Neural progenitor cell (in vitro differentiated cells): ENCODE data around the gene UNC13D. TPM values are rescaled to one million over a fixed set of nuclear protein-coding genes. Genes with fewer than 3 reads are reported as not detected.

Source experiments
- DNase-seq: peaks from one replicate; pipeline ENCODE4 v3.0.0-alpha.2; 2016; ENCODE audit warnings: low spot score
- H2AFZ ChIP-seq: fragments of 200-600 bp; sonication (generic); replicated peaks from 2 replicates; pipeline ENCODE4 v1.6.1; 2016; ENCODE audit warnings: antibody characterized with exemption
- H3F3A ChIP-seq: fragments of 200-600 bp; sonication (generic); 2 replicates; pipeline ENCODE4 v1.6.1; 2016; ENCODE audit warnings: antibody characterized with exemption, low read depth
- H3K27ac ChIP-seq: fragments of 200-600 bp; sonication (generic); 2 replicates; pipeline ENCODE4 v1.5.1; 2016; ENCODE audit warnings: mild to moderate bottlenecking
- H3K27me3 ChIP-seq: fragments of 200-600 bp; sonication (generic); 2 replicates; pipeline ENCODE4 v1.6.1; 2016; ENCODE audit warnings: mild to moderate bottlenecking, moderate library complexity
- H3K36me3 ChIP-seq: fragments of 200-600 bp; sonication (generic); 2 replicates; pipeline ENCODE4 v1.5.1; 2016
- H3K4me1 ChIP-seq: fragments of 200-600 bp; sonication (generic); 2 replicates; pipeline ENCODE4 v1.6.1; 2016; ENCODE audit warnings: mixed run types
- H3K4me2 ChIP-seq: fragments of 200-600 bp; sonication (generic); 2 replicates; pipeline ENCODE4 v1.6.1; 2016
- H3K4me3 ChIP-seq: fragments of 200-600 bp; sonication (generic); 2 replicates; pipeline ENCODE4 v1.5.1; 2016
- H3K79me2 ChIP-seq: fragments of 200-600 bp; sonication (generic); 2 replicates; pipeline ENCODE4 v1.6.1; 2016; ENCODE audit warnings: low read depth
- H3K9ac ChIP-seq: fragments of 200-600 bp; sonication (generic); 2 replicates; pipeline ENCODE4 v1.6.1; 2016
- H3K9me3 ChIP-seq: fragments of 200-600 bp; sonication (generic); 2 replicates; pipeline ENCODE4 v1.5.1; 2016; ENCODE audit warnings: low read depth
- H4K20me1 ChIP-seq: fragments of 200-600 bp; sonication (generic); 2 replicates; pipeline ENCODE4 v1.6.1; 2016; ENCODE audit warnings: low read depth
- H3K27ac Mint-ChIP-seq: 3 replicates; pipeline ENCODE4 v1.8.0; 2021; ENCODE audit warnings: mixed read lengths
- H3K27me3 Mint-ChIP-seq: 2 replicates; pipeline ENCODE4 v1.8.0; 2022; ENCODE audit warnings: low read depth, mild to moderate bottlenecking, inconsistent platforms, moderate library complexity, mixed read lengths; ENCODE audit not compliant: insufficient read depth
- H3K36me3 Mint-ChIP-seq: 3 replicates; pipeline ENCODE4 v1.8.0; 2021; ENCODE audit warnings: mixed read lengths
- H3K4me1 Mint-ChIP-seq: 3 replicates; pipeline ENCODE4 v1.8.0; 2021; ENCODE audit warnings: mixed read lengths
- H3K4me3 Mint-ChIP-seq: 3 replicates; pipeline ENCODE4 v1.8.0; 2021; ENCODE audit warnings: mild to moderate bottlenecking, moderate library complexity, mixed read lengths
- H3K9me3 Mint-ChIP-seq: 3 replicates; pipeline ENCODE4 v1.8.0; 2020; ENCODE audit warnings: mixed read lengths
- EZH2 ChIP-seq: fragments of 200-600 bp; sonication (generic); IDR thresholded peaks from 2 replicates; pipeline ENCODE4 v1.6.1; 2017; ENCODE audit warnings: antibody characterized with exemption, mild to moderate bottlenecking, moderate library complexity
- EZH2phosphoT487 ChIP-seq: fragments of 200-600 bp; sonication (generic); IDR thresholded peaks from 2 replicates; pipeline ENCODE4 v1.6.1; 2017; ENCODE audit warnings: antibody characterized with exemption
- total RNA-seq: library from RNA; depleted of rRNA; stranded (reverse); fragments of >200 nt; gene quantifications from 2 replicates; pipeline ENCODE4 v1.2.3, GENCODE V29; 2015; ENCODE audit warnings: low replicate concordance
- TF ChIP-seq, protein P1 (sequence below): fragments of 200-600 bp; sonication (generic); IDR thresholded peaks from 2 replicates; pipeline ENCODE4 v1.5.1; 2017; ENCODE audit warnings: antibody characterized with exemption, mild to moderate bottlenecking

Gene UNC13D
- total RNA-seq, 1 donor from 2014 or later: 0.09 TPM

DNA sequence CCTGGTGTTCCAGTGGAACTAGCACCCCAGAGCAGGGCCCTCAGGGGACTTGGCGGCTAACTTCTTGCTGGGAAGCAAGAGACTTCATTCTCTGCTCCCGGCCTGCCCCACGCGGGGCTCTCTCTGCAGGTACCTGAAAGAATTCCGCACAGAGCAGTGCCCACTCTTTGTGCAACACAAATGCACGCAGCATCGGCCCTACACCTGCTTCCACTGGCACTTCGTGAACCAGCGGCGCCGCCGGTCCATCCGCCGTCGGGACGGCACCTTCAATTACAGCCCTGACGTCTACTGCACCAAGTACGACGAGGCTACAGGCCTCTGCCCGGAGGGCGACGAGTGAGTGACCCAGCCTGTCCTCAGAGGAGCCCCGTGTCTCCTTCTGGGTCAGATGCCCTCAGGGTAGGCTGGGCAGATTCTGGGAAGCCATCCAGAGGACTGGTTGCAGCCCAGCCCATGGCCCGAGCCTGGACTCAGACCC, 34.5 kb downstream of the UNC13D start:
- no peak overlapping the region for H3K4me2 ChIP-seq
- H3K27me3 ChIP-seq: no peaks in the 10 kb centered on the region
- H3K27ac Mint-ChIP-seq: no peak overlapping the region
- no peak overlapping the region for H3K4me3 ChIP-seq
- H3K27ac ChIP-seq: no peak overlapping the region
- peaks cover 9% of the 10 kb centered on the region for H3K36me3 Mint-ChIP-seq
- peaks cover 40% of the 10 kb centered on the region for H4K20me1 ChIP-seq
- H3F3A ChIP-seq: no peaks in the 10 kb centered on the region
- no peaks in the 10 kb centered on the region for H3K9me3 ChIP-seq
- TF ChIP-seq EZH2phosphoT487: no peak
- TF ChIP-seq EZH2: no peak
- TF ChIP-seq, protein P1, sequence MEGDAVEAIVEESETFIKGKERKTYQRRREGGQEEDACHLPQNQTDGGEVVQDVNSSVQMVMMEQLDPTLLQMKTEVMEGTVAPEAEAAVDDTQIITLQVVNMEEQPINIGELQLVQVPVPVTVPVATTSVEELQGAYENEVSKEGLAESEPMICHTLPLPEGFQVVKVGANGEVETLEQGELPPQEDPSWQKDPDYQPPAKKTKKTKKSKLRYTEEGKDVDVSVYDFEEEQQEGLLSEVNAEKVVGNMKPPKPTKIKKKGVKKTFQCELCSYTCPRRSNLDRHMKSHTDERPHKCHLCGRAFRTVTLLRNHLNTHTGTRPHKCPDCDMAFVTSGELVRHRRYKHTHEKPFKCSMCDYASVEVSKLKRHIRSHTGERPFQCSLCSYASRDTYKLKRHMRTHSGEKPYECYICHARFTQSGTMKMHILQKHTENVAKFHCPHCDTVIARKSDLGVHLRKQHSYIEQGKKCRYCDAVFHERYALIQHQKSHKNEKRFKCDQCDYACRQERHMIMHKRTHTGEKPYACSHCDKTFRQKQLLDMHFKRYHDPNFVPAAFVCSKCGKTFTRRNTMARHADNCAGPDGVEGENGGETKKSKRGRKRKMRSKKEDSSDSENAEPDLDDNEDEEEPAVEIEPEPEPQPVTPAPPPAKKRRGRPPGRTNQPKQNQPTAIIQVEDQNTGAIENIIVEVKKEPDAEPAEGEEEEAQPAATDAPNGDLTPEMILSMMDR: no peak
- H3K4me3 Mint-ChIP-seq: no peak overlapping the region
- H3K4me1 Mint-ChIP-seq: no peaks in the 10 kb centered on the region
- H3K36me3 ChIP-seq: no peaks in the 10 kb centered on the region
- H2AFZ ChIP-seq: no peak overlapping the region
- no peaks in the 10 kb centered on the region for H3K4me1 ChIP-seq
- peaks cover 27% of the 10 kb centered on the region for H3K79me2 ChIP-seq
- H3K9ac ChIP-seq: no peak overlapping the region
- no peak for DNase-seq
- no peaks in the 10 kb centered on the region for H3K27me3 Mint-ChIP-seq
- no peaks in the 10 kb centered on the region for H3K9me3 Mint-ChIP-seq

DNA sequence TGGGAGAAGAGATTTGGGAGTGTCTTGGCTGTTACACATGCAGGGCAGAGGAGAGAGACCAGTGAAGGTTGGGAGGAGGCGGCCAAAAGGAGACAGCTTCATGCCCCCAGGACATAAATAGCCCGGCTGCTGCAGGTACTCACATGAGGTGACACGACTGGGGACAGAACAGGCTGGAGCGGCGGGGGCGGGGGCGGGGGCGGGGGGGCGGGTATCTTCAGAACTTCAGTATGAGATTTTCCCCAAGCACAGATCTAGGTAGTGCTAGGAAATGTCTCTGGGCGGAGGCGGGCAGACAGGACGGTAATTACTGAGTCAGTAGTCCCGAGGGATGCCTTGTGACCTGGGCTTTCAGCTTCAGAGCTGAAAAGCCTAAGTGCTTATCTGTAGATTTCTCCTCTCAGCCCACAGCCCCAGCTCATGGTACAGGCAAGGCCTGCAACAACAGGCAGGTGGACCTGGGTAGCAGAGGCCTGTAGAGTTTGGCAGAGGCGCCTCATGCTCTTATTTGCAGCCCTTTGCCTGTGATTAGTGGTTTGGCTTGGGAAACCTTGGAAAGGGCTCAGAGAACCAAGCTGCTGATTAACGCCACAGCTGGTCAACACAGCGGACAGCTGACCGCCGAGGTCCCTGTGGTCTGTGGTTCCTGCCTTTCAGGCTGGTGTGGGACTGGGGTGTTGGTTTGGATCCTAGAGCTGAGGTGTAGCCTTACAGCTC, 35.1 kb downstream of the UNC13D start:
- H3K4me1 Mint-ChIP-seq: no peaks in the 10 kb centered on the region
- H3K27ac Mint-ChIP-seq: no peak overlapping the region
- peaks cover 33% of the 10 kb centered on the region for H3K79me2 ChIP-seq
- TF ChIP-seq EZH2phosphoT487 (no peak), EZH2 (no peak)
- TF ChIP-seq, protein P1: no peak
- DNase-seq: no peak
- peaks cover 7% of the 10 kb centered on the region for H3K36me3 Mint-ChIP-seq
- no peaks in the 10 kb centered on the region for H3K27me3 ChIP-seq
- H3K27ac ChIP-seq: peak overlapping the region; percentile 29
- peak overlapping the region; percentile 28 for H3K4me3 Mint-ChIP-seq
- H4K20me1 ChIP-seq: peaks cover 44% of the 10 kb centered on the region
- no peaks in the 10 kb centered on the region for H3K4me1 ChIP-seq
- no peaks in the 10 kb centered on the region for H3F3A ChIP-seq
- no peaks in the 10 kb centered on the region for H3K36me3 ChIP-seq
- no peak overlapping the region for H2AFZ ChIP-seq
- no peaks in the 10 kb centered on the region for H3K9me3 ChIP-seq
- H3K4me2 ChIP-seq: no peak overlapping the region
- H3K4me3 ChIP-seq: no peak overlapping the region
- H3K9me3 Mint-ChIP-seq: no peaks in the 10 kb centered on the region
- H3K9ac ChIP-seq: no peak overlapping the region
- H3K27me3 Mint-ChIP-seq: no peaks in the 10 kb centered on the region

DNA sequence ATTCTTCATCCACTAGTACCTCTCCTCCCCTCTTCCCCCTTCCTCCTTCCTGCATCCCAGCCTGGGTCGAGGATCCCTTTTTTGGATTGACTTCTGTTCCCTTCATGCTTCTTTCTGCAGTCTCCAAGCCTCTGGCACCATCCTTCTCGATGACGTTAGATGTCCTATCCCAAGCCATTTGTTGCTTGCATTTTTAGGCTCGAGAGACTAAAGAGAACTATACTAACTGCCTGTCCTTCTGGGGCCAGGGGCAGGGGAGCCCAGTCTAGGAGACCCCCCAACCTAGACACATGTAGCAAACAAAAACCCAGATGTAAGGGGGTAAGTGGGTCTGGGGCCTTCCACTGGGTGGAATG, 35.7 kb downstream of the UNC13D start:
- peaks cover 6% of the 10 kb centered on the region for H3K36me3 Mint-ChIP-seq
- no peak for DNase-seq
- no peak overlapping the region for H3K4me3 ChIP-seq
- H3K27ac Mint-ChIP-seq: no peak overlapping the region
- peaks cover 49% of the 10 kb centered on the region for H4K20me1 ChIP-seq
- no peak overlapping the region for H2AFZ ChIP-seq
- peaks cover 38% of the 10 kb centered on the region for H3K79me2 ChIP-seq
- peak overlapping the region; percentile 28 for H3K4me3 Mint-ChIP-seq
- H3K9me3 ChIP-seq: no peaks in the 10 kb centered on the region
- H3K9me3 Mint-ChIP-seq: no peaks in the 10 kb centered on the region
- H3K27ac ChIP-seq: no peak overlapping the region
- H3K4me1 ChIP-seq: no peaks in the 10 kb centered on the region
- H3K9ac ChIP-seq: peak overlapping the region; percentile 13
- no peaks in the 10 kb centered on the region for H3K27me3 Mint-ChIP-seq
- no peaks in the 10 kb centered on the region for H3K27me3 ChIP-seq
- no peaks in the 10 kb centered on the region for H3F3A ChIP-seq
- TF ChIP-seq EZH2 (no peak), EZH2phosphoT487 (no peak)
- TF ChIP-seq, protein P1: no peak
- no peaks in the 10 kb centered on the region for H3K4me1 Mint-ChIP-seq
- H3K4me2 ChIP-seq: no peak overlapping the region
- no peaks in the 10 kb centered on the region for H3K36me3 ChIP-seq
